ENCODE data around the gene ENPP3.

- TF ChIP-seq POLR2A (IDR thresholded peaks at IDR 0.05) (no peak), CTCF (IDR thresholded peaks at IDR 0.05) (no peak)
These were observed 92.4 kb downstream of the ENPP3 start for GRCh38 chr6:131729550-131729949.
